PC-3 (cell line): ENCODE results near the gene TMTC3. TPM values are rescaled to one million over a fixed set of nuclear protein-coding genes. Genes with fewer than 3 reads are reported as not detected.
A peak's percentile ranks its signal among the peaks of the same experiment; 100 is the strongest.

Experiments used
- ATAC-seq: fragments of 200-7000 bp; cut with Tn5 transposase; 2 replicates; pipeline ENCODE4 v1.9.1; 2020; ENCODE audit warnings: mild to moderate bottlenecking, moderate library complexity
- BruUV-seq: library from RNA; stranded (reverse); fragments of 400-500 nt; replicated peaks from 2 replicates; lab custom pipeline; 2021; lab: Mats Ljungman, UMichigan
- CTCF ChIA-PET: fragments of 300-600 bp; sonication (Branson Sonifier 250); formaldehyde crosslinking; loops from one replicate; lab custom pipeline; 2022; ENCODE audit warnings: antibody characterized with exemption; lab: Charles Lee
- POLR2A ChIA-PET: fragments of 300-600 bp; sonication (Branson Sonifier 250); formaldehyde crosslinking; loops from one replicate; lab custom pipeline; 2022; ENCODE audit warnings: antibody characterized with exemption; ENCODE audit not compliant: unreplicated experiment; lab: Charles Lee
- DNase-seq: peaks from one replicate; pipeline ENCODE4 v3.0.0-alpha.2; 2015
- H2AFZ ChIP-seq: fragments of 300-600 bp; sonication (generic); 2 replicates; pipeline ENCODE4 v1.6.0; 2016; ENCODE audit warnings: antibody characterized with exemption, low read length
- H3F3A ChIP-seq: fragments of 300-600 bp; sonication (generic); one replicate; pipeline ENCODE4 v1.6.0; 2017; ENCODE audit warnings: antibody characterized with exemption, low read length, control low read depth, mild to moderate bottlenecking; ENCODE audit not compliant: unreplicated experiment
- H3K27ac ChIP-seq: fragments of 300-600 bp; sonication (generic); 2 replicates; pipeline ENCODE4 v1.5.1; 2016; ENCODE audit warnings: mild to moderate bottlenecking, low read length
- H3K27me3 ChIP-seq: fragments of 300-600 bp; sonication (generic); 2 replicates; pipeline ENCODE4 v1.6.1; 2016; ENCODE audit warnings: low read length, mixed read lengths
- H3K36me3 ChIP-seq: fragments of 300-600 bp; sonication (generic); 2 replicates; pipeline ENCODE4 v1.6.1; 2016; ENCODE audit warnings: low read depth, mixed run types, low read length, mixed read lengths
- H3K4me1 ChIP-seq: fragments of 300-600 bp; sonication (generic); 2 replicates; pipeline ENCODE4 v1.5.1; 2016; ENCODE audit warnings: low read length; ENCODE audit not compliant: insufficient read depth
- H3K4me2 ChIP-seq: fragments of 300-600 bp; sonication (generic); 2 replicates; pipeline ENCODE4 v1.6.0; 2016; ENCODE audit warnings: low read length
- H3K4me3 ChIP-seq: fragments of 300-600 bp; sonication (generic); 2 replicates; pipeline ENCODE4 v1.5.1; 2016; ENCODE audit warnings: mild to moderate bottlenecking, low read length, mixed read lengths
- H3K79me2 ChIP-seq: fragments of 300-600 bp; sonication (generic); 2 replicates; pipeline ENCODE4 v1.6.1; 2017; ENCODE audit warnings: low read length, mixed read lengths
- H3K9ac ChIP-seq: fragments of 300-600 bp; sonication (generic); 2 replicates; pipeline ENCODE4 v1.6.0; 2016; ENCODE audit warnings: mild to moderate bottlenecking, low read length
- H3K9me2 ChIP-seq: fragments of 300-600 bp; sonication (generic); replicated peaks from 2 replicates; pipeline ENCODE4 v1.6.1; 2016; ENCODE audit warnings: mixed run types, low read length, mixed read lengths
- H3K9me3 ChIP-seq: fragments of 300-600 bp; sonication (generic); 2 replicates; pipeline ENCODE4 v1.6.1; 2016; ENCODE audit warnings: low read length, mixed read lengths
- H4K20me1 ChIP-seq: fragments of 300-600 bp; sonication (generic); 2 replicates; pipeline ENCODE4 v1.6.1; 2016; ENCODE audit warnings: low read length, mixed read lengths
- EZH2 ChIP-seq: fragments of 300-600 bp; sonication (generic); IDR thresholded peaks from one replicate; pipeline ENCODE4 v1.6.1; 2017; ENCODE audit warnings: antibody characterized with exemption, mild to moderate bottlenecking, low read length; ENCODE audit not compliant: unreplicated experiment
- EZH2phosphoT487 ChIP-seq: fragments of 300-600 bp; sonication (generic); IDR thresholded peaks from 2 replicates; pipeline ENCODE4 v1.6.1; 2018; ENCODE audit warnings: mild to moderate bottlenecking, antibody characterized with exemption, low read length, borderline replicate concordance
- intact Hi-C: fragments of 100-400 bp; cut with micrococcal nuclease; formaldehyde crosslinking; loops from 2 replicates; pipeline ENCODE4 v1.9.0; 2023
- total RNA-seq: library from RNA; depleted of rRNA; stranded (reverse); fragments of >200 nt; gene quantifications from 2 replicates; pipeline ENCODE4 v1.2.3, GENCODE V29; 2014
- TF ChIP-seq, protein P1 (sequence below): fragments of 300-600 bp; sonication (generic); conservative IDR thresholded peaks from 2 replicates; pipeline ENCODE4 v1.5.1; 2017; ENCODE audit warnings: antibody characterized with exemption, low read depth, mild to moderate bottlenecking, low read length

Gene TMTC3
- total RNA-seq, 1 experiment from 2014 or later, result 11.4 TPM

DNA sequence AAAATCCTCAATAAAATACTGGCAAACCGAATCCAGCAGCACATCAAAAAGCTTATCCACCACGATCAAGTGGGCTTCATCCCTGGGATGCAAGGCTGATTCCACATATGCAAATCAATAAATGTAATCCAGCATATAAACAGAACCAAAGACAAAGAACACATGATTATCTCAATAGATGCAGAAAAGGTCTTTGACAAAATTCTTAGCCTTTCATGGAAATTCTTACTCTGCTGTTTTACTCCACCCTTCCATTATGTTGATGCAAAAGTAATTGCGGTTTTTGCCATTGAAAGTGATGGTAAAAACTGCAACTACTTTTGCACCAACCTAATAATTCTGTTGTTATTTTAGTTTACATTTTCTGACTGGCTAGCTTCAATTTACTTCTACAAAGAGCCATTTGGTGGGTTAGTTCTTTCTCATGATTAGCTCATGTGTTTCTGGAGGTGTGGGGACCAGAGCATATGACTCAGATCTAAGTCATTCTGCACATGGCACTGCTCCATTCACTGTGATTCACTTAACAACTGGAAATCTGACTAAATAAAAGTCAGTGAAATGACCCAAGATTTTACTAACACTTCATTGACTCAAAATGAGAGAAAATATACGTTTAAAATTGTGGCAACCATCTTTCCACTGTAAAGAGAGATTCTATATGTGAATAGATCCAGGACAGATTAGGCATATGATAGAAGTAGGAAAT, 99.9 kb downstream of the TMTC3 start:
- H4K20me1 ChIP-seq, result no peaks in the 10 kb centered on the region
- no peak overlapping the region for H3K4me3 ChIP-seq
- no TSS peak for BruUV-seq
- peak overlapping the region; percentile 53 for H3K4me2 ChIP-seq
- H3K4me1 ChIP-seq, result peaks cover 38% of the 10 kb centered on the region
- CTCF ChIA-PET, result no interaction called here
- no peaks in the 10 kb centered on the region for H3K79me2 ChIP-seq
- peak overlapping the region; percentile 27 for H2AFZ ChIP-seq
- no peaks in the 10 kb centered on the region for H3K36me3 ChIP-seq
- no peak for TF ChIP-seq EZH2phosphoT487
- TF ChIP-seq, protein P1, sequence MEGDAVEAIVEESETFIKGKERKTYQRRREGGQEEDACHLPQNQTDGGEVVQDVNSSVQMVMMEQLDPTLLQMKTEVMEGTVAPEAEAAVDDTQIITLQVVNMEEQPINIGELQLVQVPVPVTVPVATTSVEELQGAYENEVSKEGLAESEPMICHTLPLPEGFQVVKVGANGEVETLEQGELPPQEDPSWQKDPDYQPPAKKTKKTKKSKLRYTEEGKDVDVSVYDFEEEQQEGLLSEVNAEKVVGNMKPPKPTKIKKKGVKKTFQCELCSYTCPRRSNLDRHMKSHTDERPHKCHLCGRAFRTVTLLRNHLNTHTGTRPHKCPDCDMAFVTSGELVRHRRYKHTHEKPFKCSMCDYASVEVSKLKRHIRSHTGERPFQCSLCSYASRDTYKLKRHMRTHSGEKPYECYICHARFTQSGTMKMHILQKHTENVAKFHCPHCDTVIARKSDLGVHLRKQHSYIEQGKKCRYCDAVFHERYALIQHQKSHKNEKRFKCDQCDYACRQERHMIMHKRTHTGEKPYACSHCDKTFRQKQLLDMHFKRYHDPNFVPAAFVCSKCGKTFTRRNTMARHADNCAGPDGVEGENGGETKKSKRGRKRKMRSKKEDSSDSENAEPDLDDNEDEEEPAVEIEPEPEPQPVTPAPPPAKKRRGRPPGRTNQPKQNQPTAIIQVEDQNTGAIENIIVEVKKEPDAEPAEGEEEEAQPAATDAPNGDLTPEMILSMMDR, result no peak
- no peak for TF ChIP-seq EZH2
- POLR2A ChIA-PET, result no interaction called here
- peak; percentile 98 for DNase-seq
- ATAC-seq, result peak; percentile 81
- no peaks in the 10 kb centered on the region for H3F3A ChIP-seq
- no peaks in the 10 kb centered on the region for H3K9me3 ChIP-seq
- intact Hi-C loops, result loop anchor here (10.0 kb wide), 1 partner anchor 87 kb away; no protein-coding TSS in a partner anchor
- H3K9me2 ChIP-seq, result no peaks in the 10 kb centered on the region
- no peaks in the 10 kb centered on the region for H3K27me3 ChIP-seq
- H3K9ac ChIP-seq, result peak overlapping the region; percentile 18; the same call in 1 of the 2 replicates
- H3K27ac ChIP-seq, result peak overlapping the region; percentile 78

GRCh38 chr12:88242571-88242925, 100.4 kb downstream of the TMTC3 start:
- Histone ChIP-seq H3K4me2 (peak overlapping the region; percentile 53), H3K27ac (peak overlapping the region; percentile 78), H3K9me3 (no peaks in the 10 kb centered on the region), H3K36me3 (no peaks in the 10 kb centered on the region), H4K20me1 (no peaks in the 10 kb centered on the region), H3K27me3 (no peaks in the 10 kb centered on the region), H3K4me1 (peaks cover 39% of the 10 kb centered on the region), H3K9ac (peak overlapping the region; percentile 18; the same call in 1 of the 2 replicates), H3K79me2 (no peaks in the 10 kb centered on the region), H2AFZ (peak overlapping the region; percentile 27), H3K9me2 (no peaks in the 10 kb centered on the region), H3K4me3 (no peak overlapping the region), H3F3A (no peaks in the 10 kb centered on the region)
- ChIA-PET POLR2A (no interaction called here), CTCF (no interaction called here)
- no peak for TF ChIP-seq EZH2
- TF ChIP-seq, protein P1, result no peak
- TF ChIP-seq EZH2phosphoT487, result no peak
- no TSS peak for BruUV-seq
- ATAC-seq (0 out of 2 replicates have a peak, but pooled peaks have one; percentile 1), DNase-seq (peak; percentile 24)
- intact Hi-C loops, result loop anchor here (10.0 kb wide), 1 partner anchor 88 kb away; no protein-coding TSS in a partner anchor

- ChIA-PET CTCF (no interaction called here), POLR2A (no interaction called here)
- Histone ChIP-seq H3K4me1 (peaks cover 37% of the 10 kb centered on the region), H3K79me2 (no peaks in the 10 kb centered on the region), H2AFZ (no peak overlapping the region), H3K9ac (no peak overlapping the region), H3K9me2 (no peaks in the 10 kb centered on the region), H3K4me2 (peak overlapping the region; percentile 53), H3K27me3 (no peaks in the 10 kb centered on the region), H4K20me1 (no peaks in the 10 kb centered on the region), H3K36me3 (no peaks in the 10 kb centered on the region), H3K4me3 (no peak overlapping the region), H3K9me3 (no peaks in the 10 kb centered on the region), H3F3A (no peaks in the 10 kb centered on the region), H3K27ac (peak overlapping the region; percentile 78)
- no TSS peak for BruUV-seq
- TF ChIP-seq, protein P1, result no peak
- TF ChIP-seq EZH2 (no peak), EZH2phosphoT487 (no peak)
- intact Hi-C loops, result loop anchor here (10.0 kb wide), 1 partner anchor 88 kb away; no protein-coding TSS in a partner anchor
- DNase-seq, result no peak
- ATAC-seq, result no peak
Measured at GRCh38 chr12:88242939-88243338, 100.8 kb downstream of the TMTC3 start.
